ENCODE measurements around the gene KCNE2. TPM values are rescaled to one million over a fixed set of nuclear protein-coding genes. Genes with fewer than 3 reads are reported as not detected.

Gene KCNE2
- total RNA-seq, 4 donors from 2014 or later: not detected

DNA sequence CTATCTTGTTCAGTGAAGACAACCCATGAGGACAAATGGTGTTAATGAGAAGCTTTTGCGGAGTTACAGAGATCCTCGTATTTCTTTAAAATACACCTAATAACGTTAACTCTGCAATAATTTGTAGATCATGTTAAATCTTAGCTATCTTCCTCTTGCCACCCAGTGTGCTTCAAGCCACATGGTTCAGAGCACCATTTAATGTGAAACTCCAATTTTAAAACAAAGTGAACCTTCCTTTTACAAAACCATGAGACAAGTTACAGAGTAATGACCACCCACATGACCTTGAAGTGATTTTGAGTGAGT is 1.7 kb upstream of the KCNE2 start:
- TF ChIP-seq, protein P1, sequence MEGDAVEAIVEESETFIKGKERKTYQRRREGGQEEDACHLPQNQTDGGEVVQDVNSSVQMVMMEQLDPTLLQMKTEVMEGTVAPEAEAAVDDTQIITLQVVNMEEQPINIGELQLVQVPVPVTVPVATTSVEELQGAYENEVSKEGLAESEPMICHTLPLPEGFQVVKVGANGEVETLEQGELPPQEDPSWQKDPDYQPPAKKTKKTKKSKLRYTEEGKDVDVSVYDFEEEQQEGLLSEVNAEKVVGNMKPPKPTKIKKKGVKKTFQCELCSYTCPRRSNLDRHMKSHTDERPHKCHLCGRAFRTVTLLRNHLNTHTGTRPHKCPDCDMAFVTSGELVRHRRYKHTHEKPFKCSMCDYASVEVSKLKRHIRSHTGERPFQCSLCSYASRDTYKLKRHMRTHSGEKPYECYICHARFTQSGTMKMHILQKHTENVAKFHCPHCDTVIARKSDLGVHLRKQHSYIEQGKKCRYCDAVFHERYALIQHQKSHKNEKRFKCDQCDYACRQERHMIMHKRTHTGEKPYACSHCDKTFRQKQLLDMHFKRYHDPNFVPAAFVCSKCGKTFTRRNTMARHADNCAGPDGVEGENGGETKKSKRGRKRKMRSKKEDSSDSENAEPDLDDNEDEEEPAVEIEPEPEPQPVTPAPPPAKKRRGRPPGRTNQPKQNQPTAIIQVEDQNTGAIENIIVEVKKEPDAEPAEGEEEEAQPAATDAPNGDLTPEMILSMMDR (IDR thresholded peaks at IDR 0.05; ENCODE audit: low read depth): no peak

DNA sequence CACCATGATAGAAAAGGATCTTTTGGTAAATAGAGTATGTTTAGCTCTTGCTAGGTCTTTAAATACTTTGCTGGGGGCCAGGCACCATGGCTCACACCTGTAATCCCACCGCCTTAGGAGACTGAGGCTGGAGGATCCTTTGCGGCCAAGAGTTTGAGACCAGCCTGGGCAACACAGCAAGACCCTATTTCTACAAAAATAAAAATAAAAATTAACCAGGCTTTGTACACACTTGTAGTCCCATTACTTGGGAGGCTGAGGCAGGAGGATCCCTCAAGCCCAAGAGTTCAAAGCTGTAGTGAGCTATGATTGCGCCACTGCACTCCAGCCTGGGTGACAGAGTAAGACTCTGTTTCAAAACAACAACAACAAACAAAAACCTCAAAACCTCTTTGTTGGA is 1.1 kb upstream of the KCNE2 start:
- TF ChIP-seq, protein P1 (IDR thresholded peaks at IDR 0.05; ENCODE audit: low read depth): no peak

DNA sequence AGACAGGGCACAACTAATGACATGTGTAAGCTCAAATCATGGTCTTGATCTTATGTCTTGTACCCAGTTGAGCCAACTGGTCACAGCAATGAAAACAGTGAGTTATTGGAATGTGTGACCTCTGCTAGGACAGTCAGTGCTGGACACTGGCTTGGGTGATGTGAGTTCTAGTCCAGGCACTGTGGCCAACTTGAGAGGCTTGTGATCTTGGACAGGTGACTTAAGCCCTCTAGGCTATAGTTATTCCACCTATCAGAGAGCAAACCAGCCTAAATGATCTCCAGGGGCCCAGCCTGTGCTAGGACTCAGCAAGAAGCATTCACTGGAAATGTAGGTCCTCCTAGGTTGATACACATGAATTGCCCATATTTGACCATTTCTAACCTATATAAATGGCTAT is 1.1 kb downstream of the KCNE2 start:
- TF ChIP-seq, protein P1 (IDR thresholded peaks at IDR 0.05; ENCODE audit: low read depth): no peak

DNA sequence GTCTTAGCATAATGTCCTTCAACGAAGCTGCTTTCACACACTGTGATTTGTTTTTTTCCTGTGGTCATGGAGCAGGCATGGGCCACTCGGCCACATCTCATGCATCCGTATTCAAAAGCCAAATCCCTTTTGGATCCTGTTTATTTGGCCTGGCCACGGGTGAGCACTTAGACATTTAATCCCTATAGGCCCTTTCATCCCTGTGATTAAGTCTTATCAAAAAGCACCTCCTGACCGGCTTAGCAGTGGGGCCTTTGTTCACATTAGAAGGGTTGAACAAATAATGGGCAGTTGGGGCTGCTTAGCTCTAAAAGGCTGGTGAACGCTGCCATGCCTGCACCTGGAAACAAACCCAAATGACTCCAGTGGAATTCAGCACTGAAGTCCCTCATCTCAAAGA is 2.0 kb downstream of the KCNE2 start:
- TF ChIP-seq, protein P1 (IDR thresholded peaks at IDR 0.05; ENCODE audit: low read depth): no peak

DNA sequence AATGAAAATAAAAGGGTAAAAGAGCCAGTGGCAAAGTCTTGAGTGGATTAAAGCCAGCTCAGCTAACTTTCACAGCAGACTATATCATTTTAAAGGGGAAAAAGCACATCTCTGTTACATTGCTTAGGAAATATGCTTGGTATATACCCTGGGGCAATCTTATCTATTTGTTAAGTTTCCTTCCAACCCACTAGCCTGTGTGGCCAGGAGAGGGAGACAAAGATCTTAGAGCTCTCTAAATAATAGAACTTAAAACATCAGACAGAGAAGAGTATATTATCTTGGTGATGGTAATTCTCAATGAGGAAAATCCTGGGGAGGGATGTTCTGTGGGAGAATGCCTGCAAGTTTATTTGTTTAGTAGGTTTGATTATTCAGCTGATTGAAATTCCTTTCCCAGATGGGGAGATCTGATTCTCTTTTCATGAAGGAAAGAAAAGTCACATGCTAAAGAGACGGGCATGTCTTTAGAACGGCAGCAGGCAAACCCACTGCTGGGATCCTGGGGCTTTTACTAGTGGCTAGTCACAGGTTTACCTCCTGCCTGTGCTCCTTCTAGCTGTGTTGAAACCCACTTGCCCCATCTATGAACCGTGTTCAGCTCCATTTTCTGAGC is 3.6 kb downstream of the KCNE2 start:
- TF ChIP-seq, protein P1 (IDR thresholded peaks at IDR 0.05; ENCODE audit: low read depth): no peak

DNA sequence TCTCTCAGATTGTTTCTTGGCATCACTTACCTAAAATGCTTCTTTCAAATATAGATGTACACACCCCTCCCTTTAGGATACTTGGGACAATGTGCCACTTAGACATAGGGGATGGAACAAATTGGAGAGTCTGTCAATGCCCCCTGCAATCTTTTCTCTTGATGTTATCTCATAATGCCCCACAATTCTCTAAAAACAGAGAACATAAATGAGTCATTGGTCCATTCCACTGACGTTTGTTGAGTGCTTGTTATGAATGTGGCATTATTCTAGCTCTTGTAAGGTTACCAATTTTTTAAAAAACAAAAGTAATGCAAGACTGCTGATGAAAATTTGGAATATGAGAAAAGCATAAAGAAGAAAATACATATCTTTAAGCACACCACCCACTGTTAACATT is 5.9 kb downstream of the KCNE2 start:
- TF ChIP-seq, protein P1 (IDR thresholded peaks at IDR 0.05; ENCODE audit: low read depth): no peak

DNA sequence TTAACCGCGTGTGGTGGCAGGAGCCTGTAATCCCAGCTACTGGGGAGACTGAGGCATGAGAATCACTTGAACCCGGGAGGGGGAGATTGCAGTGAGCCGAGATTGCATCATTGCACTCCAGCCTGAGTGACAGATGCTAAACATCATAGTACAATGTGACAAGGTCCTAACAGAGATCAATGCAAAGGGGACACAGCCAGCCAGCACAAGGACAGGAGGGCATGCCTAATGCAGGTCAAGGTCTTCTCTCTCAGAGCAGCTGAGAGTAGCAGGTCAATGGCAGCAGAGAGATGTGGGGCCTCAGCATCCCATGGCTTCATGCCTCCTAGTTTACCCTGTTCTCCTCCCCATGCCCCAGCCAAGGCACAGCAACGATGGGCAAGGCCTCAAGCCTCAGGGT is 8.5 kb downstream of the KCNE2 start:
- TF ChIP-seq, protein P1 (IDR thresholded peaks at IDR 0.05; ENCODE audit: low read depth): no peak

Data from subcutaneous adipose tissue (tissue), 4 donors.